HG02588 (cell line): ENCODE results near the gene DENND1A.
"Not testable (repeated sequence)": the region's sequence is repeated elsewhere in the genome, so short reads cannot be mapped to it uniquely, and the experiment has no call there.

Source experiments
- ATAC-seq: cut with Tn5 transposase; IDR thresholded peaks from one replicate; pipeline ENCODE4 v1.9.1; 2021; ENCODE audit warnings: mild to moderate bottlenecking, moderate library complexity; ENCODE audit not compliant: unreplicated experiment

DENND1A gene

DNA sequence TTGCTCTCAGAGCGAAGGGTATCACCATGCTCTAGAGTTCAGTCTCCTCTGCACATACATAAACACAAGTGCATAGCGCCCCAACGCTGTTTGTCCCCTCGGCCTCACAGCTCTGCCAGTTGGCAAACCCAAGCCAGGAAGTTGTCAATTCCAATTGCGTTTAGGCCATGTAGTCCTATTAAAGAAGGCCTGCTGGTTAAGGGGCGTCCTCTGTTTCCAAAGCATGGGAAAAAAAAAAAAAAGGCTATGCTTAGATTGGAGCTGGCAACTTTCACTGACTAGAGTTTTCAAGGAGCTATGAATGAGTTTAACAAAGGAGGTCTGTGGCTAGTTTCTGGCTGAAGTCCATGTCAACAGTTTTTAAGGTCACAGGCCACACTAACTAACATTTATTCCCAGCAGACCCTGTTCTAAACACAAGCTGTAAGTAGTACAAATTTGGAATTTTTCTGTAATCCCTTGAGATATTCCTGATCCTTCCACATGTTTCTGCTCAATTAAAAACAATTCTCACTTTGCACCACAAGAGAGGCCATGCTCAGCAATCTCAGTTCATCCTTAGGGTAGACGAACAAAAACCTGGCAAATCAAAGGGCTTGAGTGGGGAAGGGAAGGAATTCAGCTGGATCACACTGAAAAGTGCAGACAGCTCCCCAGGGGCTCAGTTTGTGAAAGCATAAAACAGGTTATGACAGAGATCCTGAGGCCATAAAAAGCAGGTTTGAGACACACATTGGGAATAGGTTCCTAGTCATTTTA, 187.7 kb downstream of the DENND1A start:
- ATAC-seq = no peak

DNA sequence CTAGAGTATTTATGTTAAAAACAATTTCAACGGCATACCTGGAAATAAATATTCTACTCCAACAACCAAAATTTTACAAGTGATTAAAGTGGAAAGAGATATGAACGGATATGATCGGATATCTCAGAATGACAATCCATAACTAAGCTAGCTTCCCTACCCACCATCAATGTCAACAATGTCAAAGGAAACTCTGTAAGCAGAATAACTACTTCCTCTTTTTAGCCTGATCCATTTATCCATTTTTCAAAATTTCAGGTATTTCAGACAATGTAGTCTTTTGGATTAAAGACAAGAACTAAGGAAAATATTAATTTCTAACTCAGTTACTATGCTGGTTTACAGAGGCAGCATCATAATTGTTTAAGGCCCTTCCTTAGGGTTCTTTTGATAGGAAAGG, 188.7 kb downstream of the DENND1A start:
- ATAC-seq = no peak

DNA sequence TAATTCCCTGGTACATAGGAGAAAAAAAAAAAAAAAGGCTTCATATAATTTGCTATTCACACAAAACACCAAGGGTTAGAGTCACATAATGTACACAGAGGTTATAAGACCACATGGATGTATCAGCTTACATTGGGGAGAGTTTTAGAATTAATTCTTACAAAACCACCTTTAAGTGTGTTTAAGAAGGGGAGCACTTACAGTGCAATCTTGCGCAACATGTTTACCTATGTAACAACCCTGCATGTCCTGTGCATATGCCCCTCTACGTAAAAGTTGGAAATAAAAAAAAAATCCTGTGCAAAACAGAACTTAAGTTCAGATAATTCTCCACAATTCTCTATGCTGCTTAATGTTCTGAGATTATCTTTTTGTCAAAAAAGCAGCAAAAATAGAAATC, 190.0 kb downstream of the DENND1A start:
- no peak for ATAC-seq

DNA sequence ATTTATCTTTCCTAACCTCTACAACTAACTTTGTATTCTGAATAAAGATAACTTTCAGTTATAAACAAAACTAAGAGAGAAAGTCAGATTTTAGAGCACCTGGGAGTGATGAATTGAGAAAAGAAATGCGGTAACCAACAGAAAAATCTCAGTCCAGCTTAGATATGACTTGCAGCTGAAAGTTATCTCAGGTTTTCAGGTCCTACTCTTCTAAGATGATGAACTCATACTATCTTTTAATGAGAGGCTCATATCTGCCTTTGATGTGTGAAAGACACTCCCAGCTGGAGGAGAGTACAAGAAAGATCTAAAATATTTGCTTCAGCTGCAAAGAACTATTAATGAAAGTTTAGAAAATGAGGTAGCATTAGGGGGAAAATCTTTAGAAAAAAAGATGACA, 190.5 kb downstream of the DENND1A start:
- ATAC-seq = no peak

DNA sequence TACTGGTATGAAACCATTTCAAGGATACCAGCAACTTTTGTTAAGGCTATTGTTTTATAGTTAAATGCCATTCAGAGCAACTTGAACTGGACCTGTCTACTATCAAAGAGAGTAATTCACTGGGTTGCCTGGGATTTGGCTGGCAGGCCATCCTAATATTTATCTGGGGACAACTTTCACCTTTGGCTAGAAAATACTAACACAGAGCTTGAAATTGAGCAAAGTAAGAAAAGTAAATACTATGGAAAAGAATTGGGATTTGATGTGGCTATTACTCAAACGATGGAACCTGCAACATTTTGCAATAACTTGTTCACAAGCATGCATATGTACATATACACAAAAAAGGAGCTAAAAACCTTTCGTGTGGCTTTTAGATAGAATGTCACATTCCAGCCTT, 191.3 kb downstream of the DENND1A start:
- no peak for ATAC-seq

DNA sequence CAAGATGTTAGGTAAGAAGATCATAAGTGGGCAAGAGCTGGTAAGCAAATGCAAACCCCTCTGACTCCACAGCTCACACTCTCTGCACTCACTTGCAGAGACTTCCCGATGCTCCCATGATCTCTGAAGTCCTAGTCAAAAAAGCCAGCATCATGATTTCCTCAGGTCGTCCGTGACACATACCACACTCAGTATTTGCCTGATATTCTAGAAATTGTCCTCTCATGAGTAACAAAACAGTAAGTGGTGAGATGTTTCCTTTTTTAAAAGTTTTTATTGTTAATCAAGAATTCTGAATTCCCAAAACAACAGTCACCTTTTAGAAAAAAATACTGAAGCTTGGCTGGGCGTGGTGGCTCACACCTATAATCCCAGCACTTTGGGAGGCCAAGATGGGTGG, 194.6 kb downstream of the DENND1A start:
- ATAC-seq = no peak

DNA sequence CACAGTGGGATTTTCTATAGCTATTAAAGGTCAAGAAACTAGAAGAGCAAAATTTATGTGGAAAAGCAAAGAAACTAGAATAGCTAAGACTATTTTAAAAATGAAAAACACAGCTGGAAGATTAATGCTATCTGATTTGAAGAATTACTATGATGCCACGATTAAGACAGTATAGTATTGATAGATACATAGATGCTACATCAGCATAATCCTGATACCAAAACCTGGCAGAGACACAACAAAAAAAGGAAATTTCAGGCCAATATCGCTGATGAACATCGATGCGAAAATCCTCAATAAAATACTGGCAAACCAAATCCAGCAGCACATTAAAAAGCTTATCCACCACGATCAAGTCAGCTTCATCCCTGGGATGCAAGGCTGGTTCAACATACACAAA, 201.4 kb downstream of the DENND1A start:
- not testable (repeated sequence) for ATAC-seq

DNA sequence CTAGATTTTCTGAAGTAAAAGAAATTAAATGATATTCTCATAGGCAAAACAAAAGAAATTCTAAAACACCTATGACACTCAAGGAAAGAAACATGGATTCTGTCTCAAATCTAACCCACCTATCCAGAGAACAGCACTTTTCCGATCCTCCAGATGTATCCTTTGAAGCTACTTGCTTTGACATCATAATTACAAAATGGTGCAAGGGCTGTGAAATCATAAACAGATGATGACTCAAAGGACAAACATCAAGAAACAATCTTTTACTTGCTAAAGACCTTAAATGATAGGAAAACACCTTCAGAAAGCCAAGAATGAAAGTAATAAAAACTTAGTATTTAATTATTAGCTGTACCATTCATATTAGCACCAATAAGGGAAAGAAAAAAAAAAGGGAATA, 202.6 kb downstream of the DENND1A start:
- ATAC-seq = no peak

DNA sequence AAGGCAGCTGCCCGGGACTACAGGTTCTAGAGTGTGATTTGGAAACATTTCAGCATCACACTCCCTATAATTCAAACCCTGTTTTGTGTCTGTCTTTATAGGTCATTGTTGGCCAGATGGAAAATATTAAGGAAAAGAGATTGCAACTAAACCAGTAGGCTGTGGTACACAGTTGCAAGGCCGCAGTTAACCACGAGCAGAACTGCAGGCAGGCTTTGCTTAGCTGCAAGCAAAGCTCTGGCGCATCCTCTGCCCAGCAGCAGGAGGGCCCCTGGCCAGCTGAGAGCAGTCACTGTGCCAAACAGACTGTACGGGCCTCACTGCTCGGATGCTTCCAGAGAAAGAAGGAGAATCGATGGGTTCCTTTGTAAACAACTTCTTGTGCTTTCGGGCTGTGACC, 204.5 kb downstream of the DENND1A start:
- no peak for ATAC-seq

DNA sequence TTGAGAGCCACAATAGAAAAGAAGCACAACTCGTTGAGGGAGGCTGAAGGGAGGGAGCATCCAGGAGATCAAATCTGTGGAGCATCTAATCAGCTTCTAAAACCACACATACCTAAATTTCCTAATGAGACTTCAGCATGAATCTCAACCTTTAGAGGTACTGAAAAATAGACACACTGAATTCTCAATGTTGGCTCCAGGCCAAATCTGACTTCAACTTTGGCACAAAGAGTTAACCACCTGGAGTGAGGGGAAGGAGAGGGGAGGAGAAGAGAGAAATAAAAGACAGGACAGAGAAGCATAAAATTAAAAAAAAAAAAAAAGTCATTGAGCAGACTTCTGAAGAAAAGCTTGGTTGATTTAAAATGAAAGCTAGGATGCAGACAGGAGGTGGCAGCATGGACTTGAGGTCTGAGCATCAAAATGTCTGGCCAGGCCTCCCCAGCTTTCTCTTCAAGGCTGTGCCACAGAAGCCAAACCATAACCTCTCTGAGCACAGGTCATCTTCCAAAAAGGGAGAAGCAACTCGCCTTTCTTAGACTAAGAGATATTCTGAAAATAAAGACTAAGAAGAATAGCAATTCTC, 205.6 kb downstream of the DENND1A start:
- no peak for ATAC-seq

DNA sequence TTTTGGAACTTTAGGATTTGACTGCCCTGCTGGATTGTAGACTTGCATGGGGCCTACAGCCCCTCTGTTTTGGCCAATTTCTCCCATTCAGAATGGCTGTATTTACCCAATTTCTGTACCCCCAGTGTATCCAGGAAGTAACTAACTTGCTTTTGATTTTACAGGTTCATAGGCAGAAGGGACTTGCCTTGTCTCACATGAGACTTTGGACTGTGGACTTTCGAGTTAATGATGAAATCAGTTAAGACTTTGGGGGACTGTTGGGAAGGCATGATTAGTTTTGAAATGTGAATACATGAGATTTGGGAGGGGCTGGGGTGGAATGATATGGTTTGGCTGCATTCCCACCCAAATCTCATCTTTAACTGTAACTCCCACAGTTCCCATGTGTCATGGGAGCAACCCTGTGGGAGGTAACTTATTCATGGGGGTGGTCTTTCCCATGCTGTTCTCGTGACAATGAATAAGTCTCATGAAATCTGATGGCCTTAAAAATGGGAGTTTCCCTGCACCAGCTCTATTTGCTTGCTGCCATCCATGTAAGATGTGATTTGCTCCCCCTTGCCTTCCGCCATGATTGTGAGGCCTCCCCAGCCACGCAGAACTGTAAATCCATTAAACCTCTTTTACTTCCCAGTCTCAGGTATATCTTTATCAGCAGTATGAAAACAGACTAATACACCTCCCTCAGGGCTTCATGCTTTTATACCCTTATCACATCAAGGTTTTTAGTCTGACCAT, 206.6 kb downstream of the DENND1A start:
- ATAC-seq = no peak

DNA sequence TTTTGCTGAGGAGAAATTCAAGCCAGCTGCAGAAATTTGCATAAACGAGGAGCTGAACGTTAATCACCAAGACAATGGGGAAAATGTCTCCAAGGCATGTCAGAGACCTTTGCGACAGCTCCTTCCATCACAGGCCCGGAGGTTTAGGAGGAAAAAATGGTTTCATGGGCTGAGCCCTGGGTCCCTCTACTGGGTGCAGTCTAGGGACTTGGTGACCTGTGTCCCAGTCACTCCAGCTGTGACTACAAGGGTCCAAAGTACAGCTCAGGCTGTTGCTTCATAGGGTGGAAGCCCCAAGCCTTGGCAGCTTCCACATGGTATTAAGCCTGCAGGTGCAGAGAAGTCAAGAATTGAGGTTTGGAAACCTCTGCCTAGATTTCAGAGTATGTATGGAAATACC, 207.5 kb downstream of the DENND1A start:
- ATAC-seq = no peak

DNA sequence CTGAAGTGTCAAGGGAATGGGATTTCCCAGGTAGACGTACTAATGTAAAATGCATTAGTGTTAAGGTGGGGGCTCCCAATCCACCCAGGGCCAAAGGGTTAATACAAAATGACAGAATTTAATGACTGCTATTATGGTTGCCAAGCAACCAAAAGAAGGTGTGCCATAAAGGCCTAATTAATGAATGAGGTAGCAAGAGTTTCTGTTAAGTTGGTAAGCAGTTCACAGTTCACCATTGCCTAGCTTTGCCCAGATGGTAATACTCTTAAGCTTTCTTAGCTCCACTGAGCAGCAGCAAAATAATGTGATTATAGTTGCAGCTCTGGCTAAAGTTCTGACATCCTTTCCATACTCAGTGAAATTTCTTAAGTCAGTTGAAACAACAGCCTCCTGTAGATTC, 211.7 kb downstream of the DENND1A start:
- no peak for ATAC-seq

DNA sequence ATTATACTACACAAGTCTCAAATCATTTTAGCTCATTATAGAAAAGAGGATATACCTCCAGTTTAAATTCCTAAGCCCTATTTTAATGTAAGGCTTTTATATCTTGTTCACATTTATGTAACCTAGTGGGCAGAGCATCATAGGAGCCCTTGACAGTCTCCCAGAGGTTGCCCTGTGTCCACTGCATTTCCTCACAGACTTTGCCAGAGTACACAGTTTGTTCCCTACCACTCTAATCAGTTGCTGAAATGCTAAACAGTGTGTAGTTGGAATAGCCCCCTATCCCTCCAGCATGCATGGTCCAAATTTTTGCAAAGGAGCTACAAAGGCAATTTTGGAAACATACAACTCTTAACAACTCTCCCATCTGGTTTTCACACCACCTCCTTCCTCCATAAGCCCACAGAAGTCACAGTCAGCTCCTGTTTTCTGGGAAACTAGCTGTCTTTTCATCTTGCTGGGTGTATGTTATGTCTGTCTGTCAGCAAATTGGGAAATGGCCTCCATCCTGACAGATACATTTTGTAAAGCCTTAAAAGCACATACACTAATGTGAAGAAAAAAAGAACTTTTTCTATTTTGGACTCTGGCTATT, 212.2 kb downstream of the DENND1A start:
- ATAC-seq = no peak

DNA sequence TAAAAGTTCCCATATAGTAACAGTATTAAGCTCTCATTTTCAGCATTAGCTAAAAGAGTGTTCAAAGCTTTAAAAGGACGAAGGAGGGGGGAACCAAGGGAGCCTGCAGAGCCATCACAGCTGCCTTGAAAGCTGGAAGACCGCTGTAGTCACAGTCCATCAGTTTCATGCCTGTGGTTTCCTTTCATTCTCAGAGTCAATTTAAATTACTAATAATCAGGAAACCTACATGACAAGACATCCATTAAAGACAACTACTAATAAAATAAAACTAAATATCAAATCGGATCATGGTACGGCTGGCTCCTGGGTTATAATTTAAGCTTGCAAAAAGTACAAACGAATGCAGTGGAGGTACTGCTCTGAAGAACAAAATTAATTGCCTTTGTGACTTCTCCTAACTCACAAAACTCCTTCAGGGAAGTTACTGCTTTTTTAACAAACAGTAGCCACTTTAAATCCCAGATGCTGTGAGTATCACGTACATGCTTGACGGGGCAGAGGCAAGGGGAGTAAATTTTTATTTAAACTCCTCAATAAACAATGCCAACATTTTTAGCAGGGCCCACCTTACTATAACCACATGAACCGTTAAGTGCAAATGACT, 213.5 kb downstream of the DENND1A start:
- no peak for ATAC-seq

DNA sequence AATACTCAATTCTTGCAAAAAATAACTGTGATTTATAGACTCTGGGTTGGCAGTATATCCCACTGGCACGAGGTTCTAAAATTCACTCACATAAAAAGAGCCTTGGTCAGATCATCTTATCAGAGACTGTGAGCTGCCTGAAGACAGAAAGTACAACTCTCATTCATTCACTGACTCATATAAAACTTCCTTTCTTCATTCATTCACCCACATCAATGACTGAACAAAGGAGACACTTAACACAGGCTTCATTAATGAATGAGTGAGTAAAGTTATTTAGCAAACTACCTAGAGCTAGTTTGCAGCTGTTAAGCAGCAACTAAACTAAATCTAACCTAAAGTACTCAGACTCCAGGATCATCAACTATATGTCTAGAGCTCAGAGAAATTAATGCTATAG, 214.7 kb downstream of the DENND1A start:
- ATAC-seq = no peak

DNA sequence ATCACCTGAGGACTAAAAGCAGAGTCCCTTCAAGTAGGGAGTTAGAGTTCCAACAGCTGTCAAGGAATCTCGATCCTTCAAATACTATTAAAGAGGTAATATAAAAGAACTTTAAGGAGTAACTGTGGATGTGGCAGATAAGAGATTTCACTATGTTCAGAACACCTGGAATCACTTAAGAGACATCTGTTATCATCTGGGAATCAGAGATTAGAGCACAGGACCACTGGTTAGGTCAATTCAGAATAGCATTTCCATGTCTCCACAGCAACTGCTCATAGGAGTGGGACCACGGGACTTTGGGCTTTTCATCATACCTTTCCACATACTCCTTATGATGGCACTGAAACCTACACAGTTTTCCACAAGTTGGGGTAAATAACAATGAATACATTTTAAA, 216.6 kb downstream of the DENND1A start:
- ATAC-seq = no peak

DNA sequence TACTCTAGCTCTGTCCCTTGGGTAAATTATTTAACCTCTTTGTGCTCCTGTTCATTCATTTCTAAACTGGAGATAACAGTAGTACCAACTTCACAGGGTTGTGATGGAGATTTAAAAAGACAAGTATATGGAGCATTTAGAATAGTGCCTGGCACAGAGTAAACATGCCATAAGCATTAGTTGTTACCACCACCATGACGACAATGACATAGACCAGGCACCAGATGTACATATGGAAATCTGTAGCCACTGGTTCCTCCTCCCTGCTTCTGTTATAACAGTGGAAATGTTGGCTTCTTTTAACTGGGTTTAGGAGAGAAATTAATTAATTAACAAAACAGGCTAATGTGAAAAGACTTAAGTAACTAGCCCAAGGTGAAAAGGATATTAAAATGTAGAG, 217.5 kb downstream of the DENND1A start:
- no peak for ATAC-seq

DNA sequence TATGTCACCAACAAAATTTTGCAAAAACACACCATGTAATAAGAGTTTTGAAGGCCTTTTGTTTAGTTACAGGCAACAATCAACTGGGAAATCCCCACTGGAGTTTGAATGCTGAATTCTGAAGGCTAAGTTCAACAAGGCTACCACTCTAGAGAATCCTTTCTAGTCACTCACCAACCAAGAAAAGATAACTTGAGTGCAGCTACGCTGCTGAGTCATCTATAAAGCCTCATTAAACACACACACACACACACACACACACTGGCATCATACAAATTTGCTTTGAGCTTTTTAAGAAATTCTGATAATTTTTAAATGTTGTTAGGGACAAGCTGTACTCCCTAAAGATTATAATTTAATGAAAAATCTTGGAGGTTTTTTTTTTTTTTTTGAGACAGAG, 219.6 kb downstream of the DENND1A start:
- no peak for ATAC-seq

DNA sequence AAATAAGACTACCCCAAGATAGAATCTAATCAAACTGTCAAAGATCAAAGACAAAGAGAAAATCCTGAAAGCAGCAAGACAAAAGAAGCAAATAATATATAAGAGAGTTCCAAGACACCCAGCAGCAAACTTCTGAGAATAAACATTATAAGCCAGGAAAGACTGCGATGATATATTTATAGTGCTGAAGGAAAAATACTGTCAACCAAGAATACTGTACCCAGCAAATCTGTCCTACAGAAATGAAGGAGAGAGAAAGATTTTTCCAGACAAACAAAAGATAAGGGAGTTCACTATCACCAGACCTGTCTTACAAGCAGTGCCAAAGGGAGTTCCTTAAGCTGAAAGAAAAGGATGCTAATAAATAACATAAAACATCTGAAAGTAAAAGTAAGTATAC, 227.4 kb downstream of the DENND1A start:
- ATAC-seq = no peak

DNA sequence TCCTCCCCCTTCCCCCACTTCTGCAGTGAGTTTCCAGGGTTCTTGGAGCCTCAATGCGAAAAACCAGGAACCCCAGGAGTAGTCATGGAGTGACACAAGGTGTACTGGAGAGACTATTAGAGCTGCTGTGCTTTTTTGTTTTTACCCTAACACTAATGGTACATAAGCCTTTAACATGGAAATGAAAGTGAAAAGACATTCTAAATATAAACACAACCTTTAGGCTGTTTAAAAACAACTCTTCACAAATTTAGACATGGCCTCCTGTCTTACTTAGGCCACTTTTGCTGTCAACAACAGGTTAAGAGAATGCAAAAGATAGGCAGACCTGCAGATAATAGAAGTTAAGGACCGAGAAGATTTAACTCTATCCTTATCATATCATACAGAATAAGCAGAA, 232.2 kb downstream of the DENND1A start:
- ATAC-seq = no peak
